CD4-positive, alpha-beta T cell treated with Interleukin-12 subunit alpha and Interleukin-12 subunit beta, for 1 hour (primary cell): ENCODE measurements around the gene HDLBP.
"Not testable (repeated sequence)": the region's sequence is repeated elsewhere in the genome, so short reads cannot be mapped to it uniquely, and the experiment has no call there.

Experiments
- DNase-seq: peaks from one replicate; pipeline ENCODE4 v3.0.0-alpha.2; 2020

Gene HDLBP

DNA sequence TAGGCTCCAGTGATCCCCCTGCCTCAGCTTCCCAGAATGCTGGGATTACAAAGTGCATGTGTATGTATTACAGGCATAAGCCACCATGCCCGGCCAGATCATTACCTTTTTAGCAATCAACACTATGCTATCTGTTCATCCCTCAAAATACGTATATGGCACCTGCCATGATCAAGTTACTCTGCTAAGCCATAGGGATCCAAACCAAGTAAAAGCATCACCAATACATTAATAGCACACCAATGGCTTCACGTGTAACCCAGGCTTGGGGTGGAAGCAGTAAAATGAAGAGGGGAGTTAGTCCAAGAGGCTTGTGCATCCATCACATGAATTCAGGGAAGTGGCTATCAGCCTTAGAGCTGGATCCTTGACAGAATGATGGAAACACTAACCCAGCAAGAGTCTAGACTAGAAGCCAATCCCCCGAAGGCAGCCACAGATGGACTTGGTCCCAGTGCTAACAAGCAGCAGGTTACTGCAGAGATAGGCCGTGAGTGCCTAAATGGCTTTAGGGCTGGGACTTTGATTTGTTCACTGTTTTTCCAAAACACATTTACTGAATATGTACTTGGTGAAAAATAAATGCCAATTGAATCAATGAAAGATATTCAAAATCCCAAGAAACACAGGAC, 11.3 kb downstream of the HDLBP start:
- DNase-seq = no peak

DNA sequence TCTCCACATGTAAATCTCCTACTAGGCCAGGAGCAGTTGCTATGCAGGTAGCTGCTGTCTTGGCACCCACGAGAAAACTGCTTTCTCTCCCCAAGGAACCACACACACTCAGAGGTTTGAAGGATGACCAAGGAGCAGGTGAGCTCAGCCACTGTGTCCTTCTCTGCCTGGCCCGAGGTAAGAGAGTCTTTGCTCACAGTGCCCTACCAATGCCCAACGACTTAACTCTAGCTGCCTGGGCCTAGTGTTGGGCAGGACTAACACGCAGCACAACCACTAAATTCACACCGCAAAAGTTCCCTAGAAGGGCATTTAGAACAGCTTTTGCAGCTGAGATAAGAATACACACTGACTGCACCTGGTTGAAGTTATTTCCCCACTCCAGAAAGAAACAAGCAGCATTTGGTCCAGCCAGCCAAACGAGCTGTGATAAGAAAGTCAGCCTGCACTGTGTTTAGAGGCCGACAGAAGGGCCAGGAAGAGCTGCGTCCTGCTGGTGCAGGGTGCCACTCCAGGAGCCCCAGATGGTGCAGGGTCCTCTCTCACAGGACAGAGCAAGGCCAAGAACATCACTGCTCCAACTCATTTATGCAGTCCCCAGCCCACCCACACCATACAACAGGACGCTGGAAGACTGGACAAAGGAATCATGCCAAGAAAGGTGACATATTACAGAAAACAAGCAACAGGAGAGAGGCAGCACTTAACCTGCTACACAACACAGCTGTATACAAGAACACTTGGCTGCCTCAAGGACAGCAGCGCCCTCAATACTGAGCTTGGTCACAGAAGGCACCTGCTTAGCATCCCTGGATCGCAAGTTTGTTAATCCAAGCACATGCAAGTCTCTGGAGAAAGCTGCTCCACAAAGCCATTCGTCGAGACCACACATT, 12.5 kb downstream of the HDLBP start:
- DNase-seq = no peak

DNA sequence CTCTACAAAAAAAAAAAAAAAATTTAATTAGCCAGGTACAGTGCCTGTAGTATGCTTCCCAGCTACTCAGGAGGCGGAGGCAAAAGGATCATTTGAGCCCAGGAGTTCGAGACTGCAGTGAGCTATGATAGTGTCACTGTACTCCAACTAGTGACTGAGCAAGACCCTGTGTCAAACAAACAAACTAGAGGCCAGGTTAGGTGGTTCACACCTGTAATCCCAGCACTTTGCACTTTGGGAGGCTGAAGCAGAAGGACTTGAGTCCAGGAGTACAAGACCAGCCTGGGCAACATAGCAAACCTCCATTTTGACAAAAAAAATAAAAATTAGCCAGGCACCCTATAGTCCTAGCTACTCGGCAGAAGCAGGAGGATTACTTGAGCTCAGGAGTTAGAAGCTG, 13.4 kb downstream of the HDLBP start:
- no peak for DNase-seq

DNA sequence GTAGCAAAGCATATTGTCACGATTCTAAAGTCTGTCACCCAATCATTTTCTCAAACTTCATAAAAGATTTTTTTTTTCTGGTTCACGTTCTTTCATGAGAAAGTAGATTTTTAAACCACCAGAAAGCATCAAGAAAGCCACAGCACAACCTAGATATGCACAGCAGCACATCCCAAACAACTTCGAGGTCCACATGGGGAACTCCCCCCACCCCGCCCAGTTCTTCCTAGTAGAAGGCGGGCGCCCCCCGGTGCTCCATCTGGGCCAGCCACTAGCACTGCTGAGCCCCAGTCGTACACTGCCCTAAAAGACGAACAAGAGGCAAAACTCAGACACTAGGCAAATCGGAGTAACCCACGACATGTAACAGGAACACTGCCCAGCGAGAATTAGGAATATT, 15.5 kb downstream of the HDLBP start:
- peak; percentile 65 for DNase-seq

DNA sequence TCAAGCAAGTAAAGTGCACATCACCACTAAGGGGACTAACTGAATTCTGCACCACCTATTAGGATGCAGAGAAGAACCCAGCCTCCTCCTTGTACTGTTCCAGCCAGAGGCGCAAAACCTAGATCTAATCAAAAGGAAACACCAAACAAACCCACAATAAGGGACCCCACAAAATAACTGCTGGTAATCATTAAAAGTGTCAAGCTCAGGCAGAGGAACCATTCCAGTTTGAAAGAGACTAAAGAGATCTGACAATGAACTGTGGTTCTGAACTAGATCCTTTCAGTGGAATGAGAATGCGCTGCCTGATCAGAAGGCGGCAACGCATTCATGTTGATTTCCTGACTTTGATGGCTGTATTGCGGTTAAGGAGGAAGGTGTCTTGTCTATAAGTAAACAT, 16.8 kb downstream of the HDLBP start:
- DNase-seq = peak; percentile 53

DNA sequence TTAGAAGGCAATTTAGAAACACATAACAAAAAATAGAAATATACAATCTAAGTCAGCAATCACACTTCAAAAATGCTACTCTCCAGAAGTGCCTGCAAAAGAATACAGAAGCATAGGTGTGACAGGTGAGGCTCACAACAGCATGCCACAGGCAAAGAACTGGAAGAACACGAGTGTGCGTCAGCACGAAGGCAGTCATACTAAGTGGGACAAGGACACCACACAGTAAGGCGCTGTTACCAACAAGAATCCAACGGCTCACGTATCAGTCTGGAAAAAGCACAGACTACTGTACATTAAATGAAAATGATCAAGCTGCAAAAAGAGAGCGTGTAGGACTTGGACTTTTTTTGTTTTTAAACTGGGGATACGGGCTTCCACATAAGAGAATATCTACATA, 18.7 kb downstream of the HDLBP start:
- DNase-seq = no peak

DNA sequence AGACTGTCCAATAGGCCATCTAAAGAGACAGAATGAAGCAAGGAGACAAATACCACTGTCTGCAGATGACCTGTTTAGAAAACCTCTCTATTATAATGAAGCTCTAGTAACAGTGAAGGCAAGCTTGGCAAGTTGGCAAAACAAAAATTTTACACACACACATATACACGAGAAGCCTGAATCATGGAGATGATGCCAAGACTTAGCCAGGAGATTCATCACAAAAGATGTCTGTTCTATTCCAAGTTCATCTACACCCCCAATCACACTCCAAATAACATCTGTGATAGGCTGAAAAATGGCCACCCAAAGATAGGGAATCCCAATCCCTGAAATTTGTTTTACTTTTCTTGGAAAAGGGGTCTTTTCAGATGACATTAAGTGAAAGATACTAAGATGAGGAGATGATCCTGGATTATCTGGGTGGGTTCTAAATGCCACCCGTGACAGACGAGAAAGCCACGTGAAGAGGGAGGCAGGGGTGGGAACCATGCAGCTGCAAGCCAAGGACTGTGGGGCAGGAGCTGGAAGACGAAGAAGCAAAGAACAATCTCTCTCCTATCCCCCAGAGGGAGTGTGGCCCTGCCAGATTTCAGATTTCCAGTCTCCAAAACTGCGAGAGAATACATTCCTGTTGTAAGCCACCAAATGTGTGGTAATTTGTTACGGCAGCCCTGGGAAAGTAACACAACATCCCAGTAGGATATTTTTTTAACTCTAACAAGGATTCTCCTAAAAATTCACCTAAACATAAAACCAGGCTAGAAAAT, 20.0 kb downstream of the HDLBP start:
- DNase-seq = no peak

DNA sequence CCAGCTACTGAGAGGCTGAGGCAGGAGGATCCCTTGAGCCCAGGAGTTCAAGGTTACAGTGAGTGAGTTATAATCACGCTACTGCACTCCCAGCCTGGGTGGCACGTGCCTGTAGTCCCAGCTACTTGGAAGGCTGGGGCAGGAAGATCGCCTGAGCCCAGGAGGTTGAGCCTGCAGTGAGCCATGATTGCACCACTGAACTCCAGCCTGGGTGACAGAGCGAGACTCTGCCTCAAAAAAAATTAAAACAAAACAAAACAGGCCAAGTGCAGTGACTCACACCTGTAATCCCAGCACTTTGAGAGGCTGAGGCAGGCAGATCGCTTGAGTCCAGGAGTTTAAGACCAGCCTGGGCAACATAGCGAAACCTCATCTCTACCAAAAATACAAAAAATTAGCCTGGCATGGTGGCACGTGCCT, 22.1 kb downstream of the HDLBP start:
- not testable (repeated sequence) for DNase-seq

DNA sequence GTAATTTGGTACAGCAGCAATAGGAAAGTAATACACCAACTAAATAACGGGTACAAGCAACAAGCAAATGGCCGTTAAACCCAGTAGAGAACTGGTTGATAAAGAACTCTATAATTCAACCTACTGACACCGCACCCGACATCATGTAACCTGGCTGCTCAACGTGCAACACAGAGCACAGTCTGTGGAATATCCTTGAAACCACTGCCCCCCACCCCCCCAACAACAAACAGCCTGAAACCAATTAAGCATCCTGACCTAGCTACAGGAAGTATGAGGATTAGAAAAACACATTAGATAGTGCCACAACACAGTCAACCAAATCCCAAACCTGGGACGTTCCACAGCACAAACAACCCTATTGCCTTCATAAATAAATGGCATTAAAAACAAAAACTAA, 23.5 kb downstream of the HDLBP start:
- DNase-seq = no peak

DNA sequence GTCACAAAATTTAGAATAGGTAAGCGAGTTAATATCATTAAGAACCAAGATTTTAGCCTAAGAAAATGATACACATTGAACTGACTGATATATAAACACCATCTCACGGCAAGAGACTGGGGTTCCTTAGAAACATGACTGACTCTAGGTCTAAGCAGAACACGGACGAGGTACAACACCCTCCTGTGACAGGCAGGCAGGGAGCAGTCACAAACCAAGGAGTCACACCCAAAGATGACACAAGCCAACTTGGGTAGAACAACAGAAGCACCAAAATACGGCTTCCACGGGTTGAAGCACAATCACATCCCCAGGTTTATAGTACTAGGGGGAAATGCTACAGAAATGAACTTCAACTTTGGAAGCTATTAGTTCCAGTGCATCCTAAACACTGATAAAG, 24.3 kb downstream of the HDLBP start:
- no peak for DNase-seq

DNA sequence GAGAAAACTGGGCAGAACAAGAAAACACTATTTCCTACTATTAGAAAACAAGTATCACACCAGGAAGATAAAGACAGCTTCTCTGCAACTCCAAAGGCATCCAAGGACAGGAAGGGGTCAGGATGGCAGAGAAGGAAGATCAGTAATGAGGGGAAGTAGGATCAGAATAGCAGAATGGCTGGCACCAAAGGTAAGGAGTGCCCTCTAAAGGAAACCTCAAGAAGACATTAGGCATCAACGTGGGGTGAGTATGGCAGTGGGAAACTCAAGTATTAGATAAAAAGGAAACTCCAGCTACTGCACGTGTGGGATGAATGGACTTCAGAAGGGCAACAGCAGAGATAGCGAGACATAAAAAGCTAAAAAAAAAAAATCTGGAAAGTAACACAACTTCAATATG, 25.9 kb downstream of the HDLBP start:
- no peak for DNase-seq

DNA sequence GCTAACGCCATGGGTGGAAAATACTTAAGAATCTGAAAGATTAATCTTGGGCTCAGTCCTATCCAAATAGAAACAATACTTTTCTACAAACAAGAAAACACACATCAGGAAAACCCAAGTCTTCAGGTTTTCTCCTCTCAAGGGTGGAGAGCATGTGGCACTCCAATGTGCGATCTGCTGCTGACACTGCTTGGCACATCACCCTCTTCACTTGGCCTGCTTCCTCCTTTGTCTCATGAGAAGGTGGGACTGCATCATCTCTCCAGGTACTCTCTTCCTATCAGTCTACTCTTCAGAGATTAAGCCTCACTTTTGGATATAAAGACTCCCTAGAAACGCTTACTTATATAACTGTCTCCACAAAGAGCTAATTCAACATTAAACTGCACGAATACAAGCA, 26.4 kb downstream of the HDLBP start:
- DNase-seq = no peak

DNA sequence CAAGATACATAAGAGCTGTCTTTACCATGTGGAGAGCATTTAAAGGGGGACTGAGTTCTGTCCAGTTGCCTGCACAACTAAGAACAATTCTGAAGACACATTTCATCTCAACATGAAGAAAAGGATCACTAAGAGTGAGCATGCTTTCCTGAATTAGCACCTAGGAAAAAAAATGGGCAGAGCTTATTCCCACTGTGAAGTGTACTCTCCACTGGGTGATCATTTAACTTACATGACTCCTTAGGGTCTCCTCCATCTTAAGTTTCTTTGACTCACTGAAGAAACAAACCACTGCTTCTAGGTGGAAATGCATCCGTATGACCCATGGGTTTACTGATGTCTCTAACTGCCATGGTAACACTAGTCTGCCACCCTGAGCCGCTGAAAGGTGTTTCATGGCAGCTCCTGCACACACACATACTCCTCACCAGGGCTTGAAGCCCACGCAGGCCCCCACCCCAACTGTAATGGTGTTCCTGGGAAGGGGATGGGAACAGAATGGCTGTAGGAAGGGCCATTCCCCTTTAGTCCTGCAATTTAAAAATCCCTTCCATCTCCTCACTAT, 27.1 kb downstream of the HDLBP start:
- no peak for DNase-seq

DNA sequence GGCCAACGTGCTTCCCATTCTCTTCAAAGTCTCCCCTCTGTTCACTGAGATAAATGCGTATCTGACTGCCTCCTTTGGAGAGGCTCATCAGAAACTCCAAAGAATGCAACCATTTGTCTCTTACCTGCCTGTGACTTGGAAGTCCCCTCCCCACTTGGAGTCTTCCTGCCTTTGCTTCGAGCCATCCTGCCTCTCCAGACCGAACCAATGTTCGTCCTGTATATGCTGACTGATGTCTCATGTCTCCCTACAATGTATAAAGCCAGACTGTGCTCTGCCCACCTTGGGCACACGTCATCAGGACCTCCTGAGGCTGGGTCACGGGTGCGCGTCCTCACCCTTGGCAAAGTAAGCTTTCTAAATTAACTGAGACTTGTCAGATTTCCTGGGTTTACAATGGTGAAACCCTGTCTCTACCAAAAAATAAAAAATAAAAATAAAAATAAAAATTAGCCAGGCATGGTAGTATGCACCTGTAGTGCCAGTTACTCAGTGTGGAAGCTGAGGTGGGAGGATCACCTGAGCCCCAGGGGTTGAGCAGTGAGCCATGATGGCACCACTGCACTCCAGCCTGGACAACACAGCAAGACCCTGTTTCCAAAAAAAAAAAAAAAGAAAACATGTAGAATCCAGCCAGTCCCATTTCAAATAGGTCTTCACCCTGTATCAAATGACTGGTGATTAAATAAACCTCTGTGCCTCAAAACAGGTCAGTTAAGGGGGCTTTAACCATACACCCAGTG, 29.0 kb downstream of the HDLBP start:
- no peak for DNase-seq

DNA sequence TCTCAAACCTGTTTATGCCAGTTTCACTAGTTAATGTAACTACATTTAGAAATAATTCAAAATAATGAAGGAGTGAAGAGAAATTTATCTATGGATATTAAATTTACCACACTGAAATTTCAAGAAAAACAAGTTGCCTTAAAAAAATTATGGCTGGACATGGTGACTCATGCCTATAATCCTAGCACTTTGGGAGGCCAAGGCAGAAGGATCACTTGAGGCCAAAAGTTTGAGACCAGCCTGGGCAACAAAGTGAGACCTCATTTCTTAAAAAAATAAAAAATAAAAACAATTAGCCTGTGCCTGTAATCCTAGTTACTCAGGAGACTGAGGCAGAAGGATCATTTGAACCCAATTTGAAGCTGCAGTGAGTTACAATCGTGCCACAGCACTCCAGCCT, 29.9 kb downstream of the HDLBP start:
- DNase-seq = no peak

DNA sequence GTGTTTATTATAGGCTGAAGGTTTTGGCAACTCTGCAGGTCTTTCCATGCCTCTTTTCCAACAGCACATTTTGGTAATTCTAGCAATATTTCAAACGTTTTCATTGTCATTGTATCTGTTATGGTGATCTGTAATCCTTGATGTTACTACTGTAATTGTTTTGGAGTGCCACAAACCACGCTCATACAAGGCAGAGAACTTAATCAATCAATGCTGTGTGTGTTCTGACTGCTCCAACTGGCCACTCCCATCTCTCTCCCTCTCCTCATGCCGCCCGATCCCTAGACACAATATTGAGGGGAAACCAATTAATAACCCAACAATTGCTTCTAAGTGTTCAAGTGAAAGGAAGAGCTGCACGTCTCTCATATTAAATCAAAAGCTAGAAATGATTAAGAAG, 32.9 kb downstream of the HDLBP start:
- DNase-seq = no peak

DNA sequence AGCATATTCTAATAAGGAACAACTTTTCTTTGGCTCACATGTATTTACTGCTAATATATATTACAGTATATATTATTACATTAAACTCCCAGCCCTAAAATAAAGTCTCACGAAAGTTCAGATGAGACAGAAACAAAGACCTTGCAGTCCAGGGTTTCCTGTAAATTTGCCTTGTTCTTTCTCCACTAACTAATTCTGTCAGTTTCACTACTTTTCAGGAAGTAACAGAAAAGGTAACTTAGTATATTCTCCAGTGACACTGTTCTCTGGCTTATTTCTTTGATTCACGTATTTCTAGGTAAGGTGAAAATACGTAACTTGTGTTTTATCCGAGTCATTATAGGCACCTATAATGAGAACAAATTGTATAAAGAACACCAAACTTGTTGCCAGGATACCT, 35.2 kb downstream of the HDLBP start:
- no peak for DNase-seq

DNA sequence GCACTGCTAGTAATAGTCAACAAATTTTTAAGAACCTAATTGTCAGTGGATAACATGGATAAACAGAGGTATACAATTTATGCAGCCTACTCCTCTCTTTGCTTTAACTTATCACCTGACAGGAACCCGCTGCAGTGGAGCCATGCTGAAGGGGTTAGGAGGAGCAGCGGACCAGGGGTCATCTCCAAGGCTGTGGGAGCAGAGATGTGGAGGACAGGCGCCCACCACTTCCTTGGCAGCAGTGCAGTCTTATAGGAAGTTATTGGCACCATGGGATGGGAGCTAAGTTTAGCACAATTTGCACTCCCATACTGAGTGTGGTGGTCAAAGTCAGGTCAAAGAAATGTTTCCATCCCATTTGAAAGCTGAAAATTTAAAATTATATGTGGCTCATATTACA, 35.6 kb downstream of the HDLBP start:
- DNase-seq = no peak

DNA sequence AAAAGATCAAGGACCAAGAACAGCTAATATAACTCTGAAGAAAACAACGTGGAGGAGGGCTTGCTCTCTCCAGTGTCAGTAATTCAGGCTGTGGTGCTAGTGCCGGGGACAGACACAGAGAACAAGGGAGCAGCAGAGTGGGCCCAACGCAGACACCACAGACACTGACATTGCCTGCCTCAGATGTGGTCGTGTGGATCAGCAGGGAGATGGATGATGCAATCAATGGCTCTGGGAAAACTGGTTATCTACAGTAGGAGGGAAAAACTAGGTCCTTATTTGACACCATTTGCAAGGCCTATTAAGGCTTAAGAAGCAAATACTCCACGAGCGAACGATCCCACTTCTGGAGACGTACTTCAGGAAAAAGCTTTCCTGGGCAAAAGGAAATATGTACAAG, 36.1 kb downstream of the HDLBP start:
- no peak for DNase-seq

DNA sequence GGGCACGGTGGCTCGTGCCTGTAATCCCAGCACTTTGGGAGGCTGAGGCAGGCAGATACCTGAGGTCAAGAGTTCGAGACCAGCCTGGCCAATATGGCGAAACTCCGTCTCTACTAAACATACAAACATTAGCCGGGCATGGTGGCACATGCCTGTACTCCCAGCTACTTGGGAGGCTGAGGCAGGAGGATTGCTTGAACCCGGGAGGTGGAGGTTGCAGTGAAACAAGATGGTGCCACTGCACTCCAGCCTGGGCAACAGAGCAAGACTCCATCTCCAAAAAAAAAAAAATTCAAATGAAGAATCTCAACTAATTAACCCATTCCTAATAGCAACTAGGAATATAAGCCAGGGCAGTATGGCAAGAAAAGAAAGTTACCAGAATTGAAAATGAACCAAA, 37.2 kb downstream of the HDLBP start:
- not testable (repeated sequence) for DNase-seq

DNA sequence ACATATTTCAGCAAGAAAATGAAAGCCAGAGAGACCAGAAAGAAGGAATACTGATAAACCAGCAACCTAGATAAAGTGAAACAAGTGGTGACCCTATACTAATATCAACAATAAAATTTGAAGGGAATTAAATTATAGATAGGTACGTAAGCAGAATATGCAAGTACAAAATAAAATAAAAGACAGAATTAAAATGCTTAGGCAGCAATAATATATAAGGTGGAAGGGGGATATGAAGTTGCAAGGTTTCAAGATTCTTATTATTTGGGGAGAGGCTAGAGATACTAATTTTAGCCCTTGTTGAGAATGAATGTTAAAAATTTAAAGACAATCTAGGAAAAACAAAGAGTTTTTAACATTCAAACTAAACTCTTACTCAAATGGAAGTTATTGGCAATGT, 39.6 kb downstream of the HDLBP start:
- DNase-seq = no peak

DNA sequence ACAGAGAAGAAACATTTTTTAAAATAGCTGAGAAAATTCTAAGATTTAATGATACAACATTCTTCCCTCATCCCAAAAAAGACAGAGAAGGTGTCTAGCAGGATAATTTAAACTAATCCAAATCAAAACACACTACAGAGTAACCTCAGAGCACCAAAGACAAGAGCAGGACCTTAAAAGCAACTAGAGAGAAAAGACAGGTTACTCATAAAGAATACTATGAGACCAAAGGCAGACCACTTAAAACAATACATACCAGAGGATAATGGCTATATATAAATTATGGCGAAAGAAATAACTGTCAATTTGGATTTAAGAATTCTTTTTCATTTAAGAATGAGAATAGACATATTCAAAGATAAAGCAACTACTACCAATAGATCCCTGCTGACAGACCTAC, 40.0 kb downstream of the HDLBP start:
- DNase-seq = no peak

DNA sequence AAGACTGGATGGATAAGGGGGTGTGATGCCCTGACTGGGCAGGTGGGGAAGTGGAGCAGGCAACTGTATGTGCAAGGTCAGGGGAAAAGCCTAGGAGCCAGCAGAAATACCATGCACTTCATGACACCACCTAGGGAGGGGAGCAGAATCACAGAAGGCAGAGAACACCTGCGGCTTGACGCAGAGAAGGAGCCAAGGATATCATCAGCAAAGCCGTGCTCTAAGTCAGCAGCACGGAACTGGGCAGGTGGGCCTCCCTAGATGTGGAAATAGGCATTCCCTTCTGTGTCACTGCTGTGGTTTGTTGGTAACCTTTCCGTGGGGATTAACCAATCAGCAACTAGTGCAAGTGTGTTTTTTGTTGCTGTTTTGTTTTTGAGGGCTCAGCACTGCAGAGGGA, 41.3 kb downstream of the HDLBP start:
- DNase-seq = no peak
